Effector memory CD4-positive, alpha-beta T cell (primary cell): ENCODE data around the gene GPR26.

Source experiments
- DNase-seq, 3 donors: peaks; one replicate each; pipeline ENCODE4 v3.0.0-alpha.2; 2020
- H3K27ac ChIP-seq: 2 replicates; pipeline ENCODE4 v1.7.0; 2013; ENCODE audit warnings: mild to moderate bottlenecking, low read length, moderate library complexity; ENCODE audit not compliant: insufficient read depth, poor library complexity, severe bottlenecking
- H3K27me3 ChIP-seq: replicated peaks from 2 replicates; pipeline ENCODE4 v1.7.0; 2013; ENCODE audit warnings: mild to moderate bottlenecking, low read length; ENCODE audit not compliant: insufficient read depth, control insufficient read depth, poor library complexity, severe bottlenecking
- H3K36me3 ChIP-seq: 2 replicates; pipeline ENCODE4 v1.7.0; 2013; ENCODE audit warnings: mild to moderate bottlenecking, low read length, moderate library complexity; ENCODE audit not compliant: control insufficient read depth, insufficient read depth
- H3K4me1 ChIP-seq: 2 replicates; pipeline ENCODE4 v1.7.0; 2013; ENCODE audit warnings: low read length, mild to moderate bottlenecking; ENCODE audit not compliant: control insufficient read depth, insufficient read depth, poor library complexity, severe bottlenecking
- H3K4me3 ChIP-seq: 2 replicates; pipeline ENCODE4 v1.7.0; 2013; ENCODE audit warnings: low read length, low read depth, mild to moderate bottlenecking; ENCODE audit not compliant: insufficient read depth, poor library complexity, severe bottlenecking
- H3K9me3 ChIP-seq: 2 replicates; pipeline ENCODE4 v1.7.0; 2013; ENCODE audit warnings: mild to moderate bottlenecking, low read length, moderate library complexity; ENCODE audit not compliant: control insufficient read depth
- total RNA-seq, 3 donors: gene quantifications; one replicate each; lab custom pipeline; 2026; lab: John Stamatoyannopoulos, UW

The GPR26 gene, protein sequence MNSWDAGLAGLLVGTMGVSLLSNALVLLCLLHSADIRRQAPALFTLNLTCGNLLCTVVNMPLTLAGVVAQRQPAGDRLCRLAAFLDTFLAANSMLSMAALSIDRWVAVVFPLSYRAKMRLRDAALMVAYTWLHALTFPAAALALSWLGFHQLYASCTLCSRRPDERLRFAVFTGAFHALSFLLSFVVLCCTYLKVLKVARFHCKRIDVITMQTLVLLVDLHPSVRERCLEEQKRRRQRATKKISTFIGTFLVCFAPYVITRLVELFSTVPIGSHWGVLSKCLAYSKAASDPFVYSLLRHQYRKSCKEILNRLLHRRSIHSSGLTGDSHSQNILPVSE
- total RNA-seq, result 0 reads per million in 3 donors

DNA sequence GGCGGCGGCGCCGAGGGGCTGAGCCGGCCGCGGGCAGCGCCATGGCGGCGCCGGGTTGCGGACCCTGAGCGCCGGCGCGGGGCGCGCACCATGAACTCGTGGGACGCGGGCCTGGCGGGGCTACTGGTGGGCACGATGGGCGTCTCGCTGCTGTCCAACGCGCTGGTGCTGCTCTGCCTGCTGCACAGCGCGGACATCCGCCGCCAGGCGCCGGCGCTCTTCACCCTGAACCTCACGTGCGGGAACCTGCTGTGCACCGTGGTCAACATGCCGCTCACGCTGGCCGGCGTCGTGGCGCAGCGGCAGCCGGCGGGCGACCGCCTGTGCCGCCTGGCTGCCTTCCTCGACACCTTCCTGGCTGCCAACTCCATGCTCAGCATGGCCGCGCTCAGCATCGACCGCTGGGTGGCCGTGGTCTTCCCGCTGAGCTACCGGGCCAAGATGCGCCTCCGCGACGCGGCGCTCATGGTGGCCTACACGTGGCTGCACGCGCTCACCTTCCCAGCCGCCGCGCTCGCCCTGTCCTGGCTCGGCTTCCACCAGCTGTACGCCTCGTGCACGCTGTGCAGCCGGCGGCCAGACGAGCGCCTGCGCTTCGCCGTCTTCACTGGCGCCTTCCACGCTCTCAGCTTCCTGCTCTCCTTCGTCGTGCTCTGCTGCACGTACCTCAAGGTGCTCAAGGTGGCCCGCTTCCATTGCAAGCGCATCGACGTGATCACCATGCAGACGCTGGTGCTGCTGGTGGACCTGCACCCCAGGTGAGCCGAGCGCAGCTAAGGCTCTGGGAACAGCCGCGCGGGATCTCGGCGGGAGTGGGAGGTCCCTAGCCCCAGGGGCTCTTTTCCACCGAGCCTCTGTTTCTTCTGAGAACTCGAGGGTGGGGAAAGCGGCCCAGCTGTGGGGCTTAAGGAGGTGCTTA lies at the start of gene GPR26:
TSS of gene GPR26 (plus strand) at position 38 of the 919 bp plus-strand sequence. CDS start at position 91, 53 bp downstream.
- no peak for DNase-seq

DNA sequence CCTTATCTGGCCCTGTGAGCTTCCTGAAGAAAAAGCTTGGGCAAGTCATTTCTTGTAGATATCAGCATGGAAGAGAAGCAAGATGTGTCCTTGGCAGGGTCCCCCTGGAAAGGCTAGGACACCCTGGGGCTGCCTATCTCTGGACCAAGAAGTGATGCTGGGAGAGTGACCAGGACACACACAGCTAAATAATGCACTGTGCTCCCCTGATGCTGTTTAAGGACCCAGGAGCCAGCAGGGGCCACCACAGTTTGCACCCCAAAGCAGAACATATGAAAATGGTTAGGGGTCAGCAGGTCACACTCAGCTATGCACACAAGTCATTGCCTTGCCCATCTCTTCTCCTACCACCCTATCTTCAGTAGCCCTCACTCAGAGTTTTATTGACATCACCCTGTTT lies 47.9 kb upstream of the GPR26 start:
- H3K4me3 ChIP-seq, result no peak overlapping the region
- no peaks in the 10 kb centered on the region for H3K4me1 ChIP-seq
- no peaks in the 10 kb centered on the region for H3K9me3 ChIP-seq
- DNase-seq, result no peak
- no peaks in the 10 kb centered on the region for H3K36me3 ChIP-seq
- H3K27me3 ChIP-seq, result no peaks in the 10 kb centered on the region
- H3K27ac ChIP-seq, result no peak overlapping the region

More for the DNA sequence above, at the start of gene GPR26:
- Histone ChIP-seq H3K4me1 (no peaks in the 10 kb centered on the region), H3K27ac (no peak within 1 kb of the TSS), H3K9me3 (no peaks in the 10 kb centered on the region), H3K27me3 (no peaks in the 10 kb centered on the region), H3K4me3 (no peak within 1 kb of the TSS), H3K36me3 (no peaks in the 10 kb centered on the region)

DNA sequence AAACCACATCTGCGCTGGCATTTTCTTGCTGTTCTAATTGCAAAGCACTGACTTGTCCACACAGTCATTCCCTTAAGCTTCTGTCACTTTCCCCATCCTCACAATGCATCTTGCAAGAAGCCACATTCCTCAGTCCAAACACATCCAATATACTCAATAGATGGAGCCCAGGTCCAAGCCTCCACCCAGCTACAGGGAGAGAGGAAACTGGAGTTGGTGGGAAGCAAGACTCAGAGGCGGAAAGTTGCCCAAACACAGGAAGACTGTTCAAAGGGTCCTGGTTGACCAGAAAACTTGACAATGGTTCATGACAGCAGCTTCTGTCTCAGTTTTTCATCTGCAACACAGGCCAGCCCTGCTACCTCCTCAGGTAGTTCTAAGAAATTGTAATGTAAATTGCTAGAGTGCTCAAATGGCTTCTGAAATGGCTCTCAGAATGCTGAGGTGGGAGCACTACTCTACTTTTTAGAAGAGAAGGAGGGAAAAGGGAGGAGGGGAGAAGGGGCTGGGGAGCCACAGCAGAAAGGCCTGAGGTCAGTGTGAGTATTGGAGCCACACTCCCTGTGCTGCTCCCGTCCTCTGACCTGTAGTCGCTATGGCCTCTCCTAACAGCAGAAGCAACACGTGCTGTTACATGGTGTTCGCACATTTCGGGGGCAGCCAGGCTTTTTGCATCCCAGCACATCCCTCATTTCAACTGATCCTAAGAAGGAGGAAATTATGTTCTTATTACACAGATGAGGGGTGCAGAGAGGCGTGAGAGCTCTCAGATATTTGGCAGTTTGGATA lies 46.9 kb upstream of the GPR26 start:
- H3K36me3 ChIP-seq, result no peaks in the 10 kb centered on the region
- no peaks in the 10 kb centered on the region for H3K9me3 ChIP-seq
- H3K4me3 ChIP-seq, result no peak overlapping the region
- no peaks in the 10 kb centered on the region for H3K27me3 ChIP-seq
- H3K4me1 ChIP-seq, result no peaks in the 10 kb centered on the region
- H3K27ac ChIP-seq, result no peak overlapping the region
- DNase-seq, result no peak

- H3K36me3 ChIP-seq, result no peaks in the 10 kb centered on the region
- H3K4me3 ChIP-seq, result no peak overlapping the region
- H3K27ac ChIP-seq, result no peak overlapping the region
- H3K27me3 ChIP-seq, result no peaks in the 10 kb centered on the region
- DNase-seq, result no peak
- no peaks in the 10 kb centered on the region for H3K9me3 ChIP-seq
- H3K4me1 ChIP-seq, result no peaks in the 10 kb centered on the region
Measured at GRCh38 chr10:123620621-123621020, 45.5 kb upstream of the GPR26 start.

DNA sequence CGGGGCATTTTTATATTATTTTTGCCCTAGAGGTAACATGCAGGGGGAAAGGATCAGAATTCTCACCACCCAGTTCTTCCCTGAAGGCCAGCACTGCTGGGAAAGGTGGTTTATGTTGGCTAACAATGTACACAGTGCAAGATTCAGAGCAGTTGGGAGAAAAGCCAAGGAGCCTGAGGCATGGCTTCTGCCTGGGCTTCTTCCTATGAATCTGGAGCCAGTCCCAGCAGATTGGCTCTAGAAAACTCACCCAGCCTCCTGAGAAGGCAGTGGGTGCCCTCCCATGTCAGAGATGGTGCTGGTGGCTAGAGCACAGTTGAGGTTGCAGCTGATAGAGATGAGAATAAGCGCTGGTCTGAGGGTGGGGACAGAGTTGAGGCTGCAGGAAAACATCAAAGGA lies 44.7 kb upstream of the GPR26 start:
- Histone ChIP-seq H3K9me3 (no peaks in the 10 kb centered on the region), H3K4me1 (no peaks in the 10 kb centered on the region), H3K27ac (no peak overlapping the region), H3K4me3 (no peak overlapping the region), H3K36me3 (no peaks in the 10 kb centered on the region), H3K27me3 (no peaks in the 10 kb centered on the region)
- DNase-seq, result no peak

GRCh38 chr10:123621916-123622315 lies 44.2 kb upstream of the GPR26 start:
- Histone ChIP-seq H3K4me3 (no peak overlapping the region), H3K9me3 (no peaks in the 10 kb centered on the region), H3K4me1 (no peaks in the 10 kb centered on the region), H3K36me3 (no peaks in the 10 kb centered on the region), H3K27ac (no peak overlapping the region), H3K27me3 (no peaks in the 10 kb centered on the region)
- DNase-seq, result no peak

DNA sequence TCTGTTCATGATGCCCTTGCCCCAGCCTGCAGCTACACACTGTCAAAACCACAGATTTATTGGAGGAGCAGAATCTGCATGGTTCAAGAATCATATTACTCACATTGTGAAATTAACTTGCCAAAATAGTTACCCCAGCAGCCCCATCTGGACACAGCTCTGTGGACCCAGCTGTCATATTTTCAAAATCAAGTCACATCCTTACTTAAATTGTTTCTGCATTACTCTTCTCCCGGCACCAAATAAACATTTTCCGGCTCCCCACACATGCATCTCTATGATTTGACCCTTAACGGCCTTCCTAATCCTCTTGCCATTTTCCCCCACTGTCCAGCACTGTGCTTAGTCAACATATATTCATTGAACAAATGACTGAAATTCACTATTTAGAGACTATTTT lies 43.8 kb upstream of the GPR26 start:
- no peak for DNase-seq
- no peaks in the 10 kb centered on the region for H3K9me3 ChIP-seq
- no peak overlapping the region for H3K27ac ChIP-seq
- H3K4me3 ChIP-seq, result no peak overlapping the region
- no peaks in the 10 kb centered on the region for H3K4me1 ChIP-seq
- H3K27me3 ChIP-seq, result no peaks in the 10 kb centered on the region
- no peaks in the 10 kb centered on the region for H3K36me3 ChIP-seq

DNA sequence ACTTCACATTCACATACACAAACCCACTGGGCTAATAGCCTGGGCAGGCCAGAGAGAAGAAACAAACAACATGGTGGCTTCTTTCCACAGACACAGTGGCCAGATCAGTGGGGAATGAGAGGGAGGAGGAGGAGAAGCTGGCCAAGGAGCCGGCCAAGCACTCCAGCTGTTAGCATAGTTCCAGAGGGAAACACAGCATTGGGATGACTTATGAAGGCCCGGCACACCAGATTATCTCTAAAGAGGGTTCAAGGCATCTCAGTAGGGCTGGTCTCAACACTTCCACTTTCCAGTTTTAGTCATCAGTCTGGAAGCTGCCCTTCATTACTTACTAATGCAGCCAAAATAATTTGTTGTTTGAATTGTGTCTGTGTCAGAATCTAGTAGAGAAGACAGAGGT lies 42.1 kb upstream of the GPR26 start:
- Histone ChIP-seq H3K27ac (no peak overlapping the region), H3K9me3 (no peaks in the 10 kb centered on the region), H3K4me1 (no peaks in the 10 kb centered on the region), H3K27me3 (no peaks in the 10 kb centered on the region), H3K4me3 (no peak overlapping the region), H3K36me3 (no peaks in the 10 kb centered on the region)
- DNase-seq, result no peak

GRCh38 chr10:123633106-123633505 lies 33.0 kb upstream of the GPR26 start:
- Histone ChIP-seq H3K4me3 (no peak overlapping the region), H3K27me3 (no peaks in the 10 kb centered on the region), H3K9me3 (no peaks in the 10 kb centered on the region), H3K27ac (no peak overlapping the region), H3K4me1 (no peaks in the 10 kb centered on the region), H3K36me3 (no peaks in the 10 kb centered on the region)
- DNase-seq, result no peak
